SK-N-SH (cell line): ENCODE measurements around the gene RCHY1. TPM values are rescaled to one million over a fixed set of nuclear protein-coding genes. Genes with fewer than 3 reads are reported as not detected.

Experiments
- CTCF ChIA-PET: fragments of 300-600, 350-600 bp; formaldehyde crosslinking; extraction: SDS; loops from one replicate; lab custom pipeline; 2021; lab: Yijun Ruan, JAX
- POLR2A ChIA-PET: fragments of 350-600 bp; sonication (Branson Sonifier 250); formaldehyde crosslinking; extraction: SDS; loops from one replicate; lab custom pipeline; 2020; ENCODE audit warnings: antibody characterized with exemption, inconsistent platforms; lab: Yijun Ruan, JAX
- DNase-seq: peaks from one replicate; pipeline ENCODE4 v3.0.0; 2012
- H2AFZ ChIP-seq: fragments of 200-600 bp; sonication (generic); 2 replicates; pipeline ENCODE4 v1.8.1; 2016; ENCODE audit warnings: antibody characterized with exemption, mild to moderate bottlenecking, low read depth
- H3F3A ChIP-seq: fragments of 200-600 bp; sonication (generic); replicated peaks from 2 replicates; pipeline ENCODE3; 2016; ENCODE audit warnings: antibody characterized with exemption, mild to moderate bottlenecking; ENCODE audit not compliant: insufficient read depth
- H3K27ac ChIP-seq, 2 experiments: fragments of 200-500 bp in 1 of 2; fragments of 200-600 bp in 1 of 2; sonication (Bioruptor generic) in 1 of 2; sonication (generic), shearing (Covaris generic) in 1 of 2; 2 replicates each; pipeline versions ENCODE4 v1.5.1 to v1.6.1; 2014 to 2016; ENCODE audit warnings: low read depth in 2 of 2, inconsistent platforms in 1 of 2, low read length in 1 of 2, mild to moderate bottlenecking in 1 of 2, mixed read lengths in 1 of 2
- H3K27me3 ChIP-seq: fragments of 200-600 bp; sonication (generic), shearing (Covaris generic); 2 replicates; pipeline ENCODE4 v1.6.1; 2016; ENCODE audit warnings: mixed run types; ENCODE audit not compliant: insufficient read depth
- H3K36me3 ChIP-seq, 2 experiments: fragments of 200-500 bp in 1 of 2; fragments of 200-600 bp in 1 of 2; sonication (Bioruptor generic) in 1 of 2; sonication (generic) in 1 of 2; replicated peaks in 1 of 2; 2 replicates each; pipeline versions ENCODE3 to v1.5.1; 2014 to 2016; ENCODE audit warnings: low read length in 1 of 2, mild to moderate bottlenecking in 1 of 2; ENCODE audit not compliant: insufficient read depth in 2 of 2, control insufficient read depth in 1 of 2
- H3K4me1 ChIP-seq, 2 experiments: fragments of 200-500 bp in 1 of 2; fragments of 200-600 bp in 1 of 2; sonication (Bioruptor generic) in 1 of 2; sonication (generic), shearing (Covaris generic) in 1 of 2; 2 replicates each; pipeline versions ENCODE4 v1.5.1 to v1.6.1; 2014 to 2016; ENCODE audit warnings: low read depth in 1 of 2, low read length in 1 of 2, mixed run types in 1 of 2; ENCODE audit not compliant: insufficient read depth in 2 of 2, control insufficient read depth in 1 of 2
- H3K4me2 ChIP-seq: fragments of 200-600 bp; sonication (generic), shearing (Covaris generic); 2 replicates; pipeline ENCODE4 v1.6.1; 2017; ENCODE audit warnings: mixed run types
- H3K4me3 ChIP-seq, 2 experiments: fragments of 200-500 bp in 1 of 2; fragments of 200-600 bp in 1 of 2; sonication (Bioruptor generic) in 1 of 2; sonication (generic), shearing (Covaris generic) in 1 of 2; 2 replicates each; pipeline versions ENCODE4 v1.5.1 to v1.8.1; 2014 to 2016; ENCODE audit warnings: low read depth in 2 of 2, inconsistent platforms in 1 of 2, low read length in 1 of 2, mild to moderate bottlenecking in 1 of 2, mixed read lengths in 1 of 2, moderate library complexity in 1 of 2
- H3K79me2 ChIP-seq: fragments of 200-600 bp; sonication (generic); 2 replicates; pipeline ENCODE4 v1.8.1; 2017; ENCODE audit warnings: mild to moderate bottlenecking; ENCODE audit not compliant: insufficient read depth
- H3K9ac ChIP-seq: fragments of 200-600 bp; sonication (generic); 2 replicates; pipeline ENCODE4 v1.6.1; 2017; ENCODE audit warnings: mixed run types
- H3K9me2 ChIP-seq: fragments of 200-600 bp; sonication (generic); 2 replicates; pipeline ENCODE4 v1.6.1; 2017; ENCODE audit warnings: mixed run types
- H3K9me3 ChIP-seq: fragments of 200-600 bp; sonication (generic); 2 replicates; pipeline ENCODE4 v1.6.1; 2017; ENCODE audit warnings: mixed run types, mild to moderate bottlenecking, moderate library complexity
- H4K20me1 ChIP-seq: fragments of 200-600 bp; sonication (generic); 2 replicates; pipeline ENCODE4 v1.6.1; 2017; ENCODE audit warnings: mild to moderate bottlenecking, mixed run types; ENCODE audit not compliant: insufficient read depth
- ELF1 ChIP-seq: IDR thresholded peaks from 2 replicates; pipeline ENCODE4 v1.4.0; 2012
- EZH2phosphoT487 ChIP-seq: fragments of 200-600 bp; sonication (generic); IDR thresholded peaks from 2 replicates; pipeline ENCODE4 v1.6.1; 2017; ENCODE audit warnings: low read depth, mixed run types, mild to moderate bottlenecking, antibody characterized with exemption, moderate library complexity, borderline replicate concordance
- FOSL2 ChIP-seq: IDR thresholded peaks from 2 replicates; pipeline ENCODE4 v1.4.0; 2012; ENCODE audit warnings: low read depth, mild to moderate bottlenecking, moderate library complexity, borderline replicate concordance
- FOXJ3 ChIP-seq: sonication (generic); formaldehyde crosslinking; IDR thresholded peaks from 2 replicates; pipeline ENCODE4 v1.5.1; 2020; ENCODE audit warnings: mild to moderate bottlenecking, missing genetic modification reagents
- IRF3 ChIP-seq: fragments of 150-350 bp; IDR thresholded peaks from 2 replicates; pipeline ENCODE4 v1.6.1; 2016; ENCODE audit warnings: mild to moderate bottlenecking, low read depth, low read length
- MAX ChIP-seq: IDR thresholded peaks from 2 replicates; pipeline ENCODE4 v1.4.0; 2012; ENCODE audit warnings: low read depth
- MEF2A ChIP-seq: IDR thresholded peaks from 2 replicates; pipeline ENCODE4 v1.4.0; 2012; ENCODE audit warnings: low read depth, borderline replicate concordance
- NRF1 ChIP-seq: IDR thresholded peaks from 2 replicates; pipeline ENCODE4 v1.6.1; 2012; ENCODE audit warnings: low read depth, mild to moderate bottlenecking, low read length
- POLR2AphosphoS5 ChIP-seq: IDR thresholded peaks from 2 replicates; pipeline ENCODE4 v1.6.1; 2012; ENCODE audit warnings: low read depth, low read length
- RAD21 ChIP-seq: IDR thresholded peaks from 2 replicates; pipeline ENCODE4 v1.6.1; 2012; ENCODE audit warnings: mild to moderate bottlenecking, low read length
- REST ChIP-seq: IDR thresholded peaks from 2 replicates; pipeline ENCODE4 v1.6.1; 2012; ENCODE audit warnings: mild to moderate bottlenecking, low read depth, low read length, moderate library complexity
- RFX5 ChIP-seq: IDR thresholded peaks from 2 replicates; pipeline ENCODE4 v1.6.1; 2012; ENCODE audit warnings: mild to moderate bottlenecking, improper control_type of control experiment, low read length
- RXRA ChIP-seq: IDR thresholded peaks from 2 replicates; pipeline ENCODE4 v1.4.0; 2012; ENCODE audit warnings: low read depth, mild to moderate bottlenecking, borderline replicate concordance
- SIN3A ChIP-seq: IDR thresholded peaks from 2 replicates; pipeline ENCODE4 v1.6.1; 2012; ENCODE audit warnings: low read depth, mild to moderate bottlenecking, low read length, moderate library complexity, borderline replicate concordance
- SMC3 ChIP-seq: IDR thresholded peaks from 2 replicates; pipeline ENCODE4 v1.6.1; 2012; ENCODE audit warnings: low read depth, low read length, improper control_type of control experiment
- TAF1 ChIP-seq: IDR thresholded peaks from 2 replicates; pipeline ENCODE4 v1.6.1; 2012; ENCODE audit warnings: low read depth, mild to moderate bottlenecking, low read length, moderate library complexity, borderline replicate concordance
- TEAD4 ChIP-seq: IDR thresholded peaks from 2 replicates; pipeline ENCODE4 v1.4.0; 2012; ENCODE audit warnings: mild to moderate bottlenecking, borderline replicate concordance; ENCODE audit not compliant: insufficient read depth
- YY1 ChIP-seq: IDR thresholded peaks from 2 replicates; pipeline ENCODE4 v1.4.0; 2012; ENCODE audit warnings: low read depth, mild to moderate bottlenecking
- WGBS: methylation state at CpG from one replicate; pipeline ENCODE4 v1.1.6; 2017; ENCODE audit warnings: low lambda C conversion rate; 5-methylcytosine and 5-hydroxymethylcytosine counted together
- polyA plus RNA-seq, 3 experiments: library from polyadenylated mRNA; depleted of rRNA; stranded (reverse); fragments of >200 nt; gene quantifications; 2 replicates each; pipeline ENCODE4 v1.2.3, GENCODE V29; 2012
- TF ChIP-seq, protein P1 (sequence below): IDR thresholded peaks from 2 replicates; pipeline ENCODE4 v1.4.0; 2012; ENCODE audit warnings: low read depth, borderline replicate concordance
- TF ChIP-seq, protein P2 (sequence below): IDR thresholded peaks from 2 replicates; pipeline ENCODE4; 2012

The RCHY1 gene
- polyA plus RNA-seq, 1 of the 3 experiments (the other 2 are of a cell fraction), result 17.4 TPM

DNA sequence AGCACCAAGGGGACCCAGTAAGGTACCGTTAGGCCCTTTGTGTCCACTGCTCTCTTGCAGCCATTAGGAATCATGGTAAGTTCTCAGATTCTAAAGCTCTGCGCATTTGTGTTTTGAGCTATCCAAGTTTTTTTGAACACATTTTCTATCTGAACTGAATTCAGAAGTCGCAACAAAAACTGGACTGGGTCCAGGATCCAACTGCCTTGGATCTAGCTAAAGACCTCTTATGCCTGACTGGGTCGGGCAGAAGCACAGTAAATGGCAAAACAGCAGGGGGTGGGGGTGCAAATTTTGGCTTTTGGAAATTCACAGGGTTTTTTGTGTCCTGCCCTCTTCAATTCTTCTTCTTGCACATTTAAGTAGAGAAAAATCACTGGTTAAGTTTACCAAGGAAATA is 30.0 kb downstream of the RCHY1 start (continued):
- no peak for TF ChIP-seq IRF3
- no peak for TF ChIP-seq RXRA

GRCh38 chr4:75477201-75477600 is 37.0 kb downstream of the RCHY1 start:
- H3K9me3 ChIP-seq, result no peaks in the 10 kb centered on the region
- H3K4me3 ChIP-seq, result no peak overlapping the region
- H3F3A ChIP-seq, result no peaks in the 10 kb centered on the region
- no peaks in the 10 kb centered on the region for H4K20me1 ChIP-seq
- no peak overlapping the region for H2AFZ ChIP-seq
- H3K4me2 ChIP-seq, result no peak overlapping the region
- no peaks in the 10 kb centered on the region for H3K79me2 ChIP-seq
- no peak for TF ChIP-seq SMC3
- TF ChIP-seq EZH2phosphoT487, result no peak
- TF ChIP-seq RAD21, result no peak
- TF ChIP-seq, protein P1, sequence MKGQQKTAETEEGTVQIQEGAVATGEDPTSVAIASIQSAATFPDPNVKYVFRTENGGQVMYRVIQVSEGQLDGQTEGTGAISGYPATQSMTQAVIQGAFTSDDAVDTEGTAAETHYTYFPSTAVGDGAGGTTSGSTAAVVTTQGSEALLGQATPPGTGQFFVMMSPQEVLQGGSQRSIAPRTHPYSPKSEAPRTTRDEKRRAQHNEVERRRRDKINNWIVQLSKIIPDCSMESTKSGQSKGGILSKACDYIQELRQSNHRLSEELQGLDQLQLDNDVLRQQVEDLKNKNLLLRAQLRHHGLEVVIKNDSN, result no peak
- no peak for TF ChIP-seq TEAD4
- no peak for TF ChIP-seq YY1
- TF ChIP-seq, protein P2, sequence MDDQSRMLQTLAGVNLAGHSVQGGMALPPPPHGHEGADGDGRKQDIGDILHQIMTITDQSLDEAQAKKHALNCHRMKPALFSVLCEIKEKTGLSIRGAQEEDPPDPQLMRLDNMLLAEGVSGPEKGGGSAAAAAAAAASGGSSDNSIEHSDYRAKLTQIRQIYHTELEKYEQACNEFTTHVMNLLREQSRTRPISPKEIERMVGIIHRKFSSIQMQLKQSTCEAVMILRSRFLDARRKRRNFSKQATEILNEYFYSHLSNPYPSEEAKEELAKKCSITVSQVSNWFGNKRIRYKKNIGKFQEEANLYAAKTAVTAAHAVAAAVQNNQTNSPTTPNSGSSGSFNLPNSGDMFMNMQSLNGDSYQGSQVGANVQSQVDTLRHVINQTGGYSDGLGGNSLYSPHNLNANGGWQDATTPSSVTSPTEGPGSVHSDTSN, result no peak
- TF ChIP-seq FOXJ3 (CRISPR knock-in tag), result no peak
- TF ChIP-seq FOSL2, result no peak
- ChIA-PET POLR2A (no interaction called here), CTCF (no interaction called here)
- peaks cover 46 to 53% of the 10 kb centered on the region in 2 experiments for H3K36me3 ChIP-seq
- H3K9me2 ChIP-seq, result no peaks in the 10 kb centered on the region
- DNase-seq, result no peak
- no peaks in the 10 kb centered on the region for H3K4me1 ChIP-seq
- H3K27me3 ChIP-seq, result no peaks in the 10 kb centered on the region
- 100% methylated on average over 3 of the region's 3 CpGs for WGBS
- H3K27ac ChIP-seq, result no peak overlapping the region
- no peak overlapping the region for H3K9ac ChIP-seq

- no peak overlapping the region for H3K4me2 ChIP-seq
- H3K4me3 ChIP-seq, result no peak overlapping the region
- ChIA-PET POLR2A (no interaction called here), CTCF (no interaction called here)
- no peaks in the 10 kb centered on the region for H3K79me2 ChIP-seq
- no peaks in the 10 kb centered on the region for H3K27me3 ChIP-seq
- no peak overlapping the region for H3K27ac ChIP-seq
- peaks cover 11 to 16% of the 10 kb centered on the region in 2 experiments for H3K36me3 ChIP-seq
- no peaks in the 10 kb centered on the region for H4K20me1 ChIP-seq
- H3K9me3 ChIP-seq, result no peaks in the 10 kb centered on the region
- 84% methylated on average over 1 of the region's 1 CpG for WGBS
- H3K4me1 ChIP-seq, result no peaks in the 10 kb centered on the region
- H2AFZ ChIP-seq, result no peak overlapping the region
- H3F3A ChIP-seq, result no peaks in the 10 kb centered on the region
- H3K9ac ChIP-seq, result no peak overlapping the region
- no peak for DNase-seq
- no peaks in the 10 kb centered on the region for H3K9me2 ChIP-seq
- no peak for TF ChIP-seq TAF1
- no peak for TF ChIP-seq SMC3
- no peak for TF ChIP-seq ELF1
- TF ChIP-seq SIN3A, result no peak
- no peak for TF ChIP-seq NRF1
- TF ChIP-seq MEF2A, result no peak
- no peak for TF ChIP-seq POLR2AphosphoS5
- no peak for TF ChIP-seq RFX5
- TF ChIP-seq REST, result no peak
- TF ChIP-seq MAX, result no peak
Observed at GRCh38 chr4:75470738-75471137, 43.5 kb downstream of the RCHY1 start.
